ENCODE measurements around the gene SCARB1.
"Not testable (repeated sequence)": the region's sequence is repeated elsewhere in the genome, so short reads cannot be mapped to it uniquely, and the experiment has no call there.

SCARB1 gene

GRCh38 chr12:124863416-124864325 is at the start of gene SCARB1:
Gene SCARB1, minus strand, starts transcription at chr12:124863864. Its CDS starts 144 bp downstream, at chr12:124863720.
- FAIRE-seq = no peak

- not testable (repeated sequence) for FAIRE-seq
Observed at GRCh38 chr12:124912529-124913287, 49.0 kb upstream of the SCARB1 start.

GRCh38 chr12:124911521-124911920 is 47.9 kb upstream of the SCARB1 start:
- FAIRE-seq = not testable (repeated sequence)

GRCh38 chr12:124910561-124911478 is 47.2 kb upstream of the SCARB1 start:
- no peak for FAIRE-seq

GRCh38 chr12:124909831-124910560 is 46.3 kb upstream of the SCARB1 start:
- FAIRE-seq = no peak

- peak; percentile 96 for FAIRE-seq
Observed at GRCh38 chr12:124906606-124907261, 43.1 kb upstream of the SCARB1 start.

GRCh38 chr12:124904306-124905098 is 40.8 kb upstream of the SCARB1 start:
- no peak for FAIRE-seq

- no peak for FAIRE-seq
Observed at GRCh38 chr12:124902916-124903315, 39.3 kb upstream of the SCARB1 start.

GRCh38 chr12:124901003-124901402 is 37.3 kb upstream of the SCARB1 start:
- FAIRE-seq = no peak

- not testable (repeated sequence) for FAIRE-seq
Observed at GRCh38 chr12:124900345-124900795, 36.7 kb upstream of the SCARB1 start.

- FAIRE-seq = no peak
Observed at GRCh38 chr12:124898923-124899294, 35.2 kb upstream of the SCARB1 start.

GRCh38 chr12:124898200-124898922 is 34.7 kb upstream of the SCARB1 start:
- no peak for FAIRE-seq

- FAIRE-seq = no peak
Observed at GRCh38 chr12:124896461-124896860, 32.8 kb upstream of the SCARB1 start.

GRCh38 chr12:124893792-124894516 is 30.3 kb upstream of the SCARB1 start:
- FAIRE-seq = no peak

GRCh38 chr12:124888260-124888659 is 24.6 kb upstream of the SCARB1 start:
- FAIRE-seq = no peak

GRCh38 chr12:124887766-124888165 is 24.1 kb upstream of the SCARB1 start:
- not testable (repeated sequence) for FAIRE-seq

- no peak for FAIRE-seq
Observed at GRCh38 chr12:124884587-124885438, 21.1 kb upstream of the SCARB1 start.

Data from G401.6 (cell line).